GM23248 (cell line): Measurements from ENCODE around the gene RNLS.

Source experiments
- EZH2 ChIP-seq: fragments of 200-600 bp; sonication (generic); IDR thresholded peaks from 2 replicates; pipeline ENCODE4 v1.6.1; 2018; ENCODE audit warnings: antibody characterized with exemption, mild to moderate bottlenecking; ENCODE audit not compliant: insufficient read depth, poor library complexity, severe bottlenecking
- EZH2phosphoT487 ChIP-seq: fragments of 200-600 bp; sonication (generic); IDR thresholded peaks from 2 replicates; pipeline ENCODE4 v1.6.1; 2018; ENCODE audit warnings: antibody characterized with exemption, moderate library complexity, mild to moderate bottlenecking, low read depth; ENCODE audit not compliant: insufficient read depth

GRCh38 chr10:88477343-88478085, 105.6 kb downstream of the RNLS start:
- TF ChIP-seq EZH2 (no peak), EZH2phosphoT487 (no peak)
